ENCODE data around the gene GSKIP.

The GSKIP gene, protein sequence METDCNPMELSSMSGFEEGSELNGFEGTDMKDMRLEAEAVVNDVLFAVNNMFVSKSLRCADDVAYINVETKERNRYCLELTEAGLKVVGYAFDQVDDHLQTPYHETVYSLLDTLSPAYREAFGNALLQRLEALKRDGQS

DNA sequence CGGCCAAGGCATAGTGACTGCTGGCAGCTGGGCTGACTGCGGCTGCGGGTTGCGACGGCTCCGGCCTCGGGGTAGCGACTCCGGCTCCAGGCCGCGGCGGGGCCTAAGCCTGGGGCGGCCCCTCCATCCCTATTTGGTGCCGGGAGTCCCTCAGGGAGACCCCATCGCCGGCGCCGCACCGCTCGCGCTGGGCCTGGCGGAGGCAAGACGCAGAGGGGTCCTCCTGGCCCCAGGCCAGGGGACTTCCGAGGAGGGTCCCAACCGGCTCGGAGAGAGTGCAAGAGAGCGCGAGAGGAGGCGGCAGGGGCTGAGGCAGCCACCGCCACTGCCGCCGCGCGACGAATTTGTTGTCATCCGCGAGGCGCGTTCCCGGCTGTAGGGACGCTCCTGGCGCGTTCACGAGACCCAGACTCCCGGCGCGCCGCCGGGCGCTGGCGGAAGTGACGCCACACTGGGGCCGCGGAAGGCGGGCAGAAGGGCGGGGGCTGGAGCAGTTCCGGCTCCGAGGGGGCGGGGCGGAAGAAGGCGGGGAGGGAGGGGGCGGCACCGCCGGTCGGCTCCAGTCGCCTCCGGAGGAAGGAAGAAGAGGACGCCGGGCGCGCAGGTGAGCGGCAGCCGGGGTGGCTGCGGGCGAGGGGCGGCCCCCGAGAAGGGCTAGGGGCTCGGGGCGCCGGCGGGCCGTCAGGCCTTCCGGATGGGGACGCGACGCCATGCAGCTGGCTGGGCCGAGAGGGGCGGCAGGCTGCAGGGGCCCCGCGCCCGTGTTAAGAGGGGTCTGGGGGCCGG is at the start of gene GSKIP, which contains the start of gene ATG2B:
GSKIP (plus strand) TSS at position 562 of the 786 bp plus-strand sequence. CDS start 18,722 bp downstream, outside the sequence.
ATG2B (minus strand) TSS at position 377 of the 786 bp plus-strand sequence; CDS start at position 12, 365 bp downstream.
- Histone ChIP-seq H3K27me3 (ENCODE audit: insufficient read depth, poor library complexity, severe bottlenecking) (no peaks in the 10 kb centered on the region), H3K36me3 (ENCODE audit: low read depth) (peaks cover 6% of the 10 kb centered on the region; the same call in 1 of the 2 replicates), H3K27ac (ENCODE audit: poor library complexity, severe bottlenecking) (peak within 1 kb of the TSS; percentile 47), H3K9me3 (ENCODE audit: severe bottlenecking) (no peaks in the 10 kb centered on the region), H3K4me1 (ENCODE audit: insufficient read depth, poor library complexity, severe bottlenecking) (peaks cover 18% of the 10 kb centered on the region), H3K4me3 (ENCODE audit: severe bottlenecking) (peak within 1 kb of the TSS; percentile 97)
- no peak for TF ChIP-seq CTCF (IDR thresholded peaks at IDR 0.05; ENCODE audit: poor library complexity, severe bottlenecking)
- DNase-seq (ENCODE audit: low spot score) (peak; percentile 94), ATAC-seq (ENCODE audit: low read depth) (peak; percentile 78)

DNA sequence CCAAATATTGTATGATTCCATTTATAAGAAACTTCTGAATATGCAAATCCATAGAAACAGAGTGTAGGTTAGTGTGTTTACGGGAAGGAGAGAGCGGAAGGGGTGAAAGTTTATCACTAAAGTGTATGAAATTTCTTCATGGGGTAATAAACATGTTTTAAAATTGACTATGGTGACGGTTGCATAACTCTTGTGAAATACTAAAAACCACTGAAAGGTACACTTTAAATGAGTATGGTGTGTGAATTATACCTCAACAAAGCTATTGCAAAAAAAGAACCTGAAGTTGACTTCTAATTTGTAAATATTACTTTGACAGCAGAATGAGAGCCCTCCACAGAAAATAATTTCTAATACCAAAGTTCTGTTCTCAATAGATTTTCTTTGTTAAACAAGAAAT is 47.2 kb upstream of the GSKIP start:
- Histone ChIP-seq H3K4me3 (ENCODE audit: severe bottlenecking) (no peak overlapping the region), H3K27ac (ENCODE audit: poor library complexity, severe bottlenecking) (no peak overlapping the region), H3K27me3 (ENCODE audit: insufficient read depth, poor library complexity, severe bottlenecking) (no peaks in the 10 kb centered on the region), H3K36me3 (ENCODE audit: low read depth) (peaks cover 62% of the 10 kb centered on the region), H3K4me1 (ENCODE audit: insufficient read depth, poor library complexity, severe bottlenecking) (no peaks in the 10 kb centered on the region), H3K9me3 (ENCODE audit: severe bottlenecking) (no peaks in the 10 kb centered on the region)
- no peak for TF ChIP-seq CTCF (IDR thresholded peaks at IDR 0.05; ENCODE audit: poor library complexity, severe bottlenecking)
- ATAC-seq (ENCODE audit: low read depth) (no peak), DNase-seq (ENCODE audit: low spot score) (no peak)

- Histone ChIP-seq H3K36me3 (ENCODE audit: low read depth) (peaks cover 42% of the 10 kb centered on the region), H3K27me3 (ENCODE audit: insufficient read depth, poor library complexity, severe bottlenecking) (no peaks in the 10 kb centered on the region), H3K4me1 (ENCODE audit: insufficient read depth, poor library complexity, severe bottlenecking) (no peaks in the 10 kb centered on the region), H3K4me3 (ENCODE audit: severe bottlenecking) (no peak overlapping the region), H3K27ac (ENCODE audit: poor library complexity, severe bottlenecking) (no peak overlapping the region), H3K9me3 (ENCODE audit: severe bottlenecking) (no peaks in the 10 kb centered on the region)
- TF ChIP-seq CTCF (IDR thresholded peaks at IDR 0.05; ENCODE audit: poor library complexity, severe bottlenecking): no peak
- ATAC-seq (ENCODE audit: low read depth) (no peak), DNase-seq (ENCODE audit: low spot score) (no peak)
Measured at GRCh38 chr14:96318836-96319235, 44.5 kb upstream of the GSKIP start.

GRCh38 chr14:96320605-96321004 is 42.7 kb upstream of the GSKIP start:
- H3K9me3 ChIP-seq (ENCODE audit: severe bottlenecking): no peaks in the 10 kb centered on the region
- H3K4me3 ChIP-seq (ENCODE audit: severe bottlenecking): no peak overlapping the region
- no peak overlapping the region for H3K27ac ChIP-seq (ENCODE audit: poor library complexity, severe bottlenecking)
- TF ChIP-seq CTCF (IDR thresholded peaks at IDR 0.05; ENCODE audit: poor library complexity, severe bottlenecking): no peak
- no peaks in the 10 kb centered on the region for H3K4me1 ChIP-seq (ENCODE audit: insufficient read depth, poor library complexity, severe bottlenecking)
- DNase-seq (ENCODE audit: low spot score) (no peak), ATAC-seq (ENCODE audit: low read depth) (no peak)
- no peaks in the 10 kb centered on the region for H3K27me3 ChIP-seq (ENCODE audit: insufficient read depth, poor library complexity, severe bottlenecking)
- peaks cover 44% of the 10 kb centered on the region for H3K36me3 ChIP-seq (ENCODE audit: low read depth)

DNA sequence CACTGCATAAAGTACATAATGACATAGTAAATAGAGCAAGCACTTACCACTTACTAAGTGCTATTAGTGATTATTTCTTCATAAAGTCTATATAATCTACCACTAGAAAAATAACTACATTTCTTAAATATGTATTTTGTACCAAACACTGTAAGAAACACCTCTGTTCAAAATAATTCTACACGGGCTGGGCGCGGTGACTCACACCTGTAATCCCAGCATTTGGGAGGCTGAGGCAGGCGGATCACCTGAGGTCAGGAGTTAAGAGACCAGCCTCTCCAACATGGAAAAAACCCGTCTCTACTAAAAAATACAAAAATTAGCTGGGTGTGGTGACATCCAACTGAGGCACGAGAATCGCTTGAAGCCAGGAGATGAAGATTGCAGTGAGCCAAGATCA is 39.1 kb upstream of the GSKIP start:
- Histone ChIP-seq H3K27ac (ENCODE audit: poor library complexity, severe bottlenecking) (no peak overlapping the region), H3K36me3 (ENCODE audit: low read depth) (peaks cover 42% of the 10 kb centered on the region), H3K9me3 (ENCODE audit: severe bottlenecking) (no peaks in the 10 kb centered on the region), H3K27me3 (ENCODE audit: insufficient read depth, poor library complexity, severe bottlenecking) (no peaks in the 10 kb centered on the region), H3K4me3 (ENCODE audit: severe bottlenecking) (no peak overlapping the region), H3K4me1 (ENCODE audit: insufficient read depth, poor library complexity, severe bottlenecking) (no peaks in the 10 kb centered on the region)
- no peak for TF ChIP-seq CTCF (IDR thresholded peaks at IDR 0.05; ENCODE audit: poor library complexity, severe bottlenecking)
- no peak for DNase-seq (ENCODE audit: low spot score)
- no peak for ATAC-seq (ENCODE audit: low read depth)
